Measurements from ENCODE around the gene KCND3. TPM values are rescaled to one million over a fixed set of nuclear protein-coding genes. Genes with fewer than 3 reads are reported as not detected.

The KCND3 gene
- polyA plus RNA-seq, 3 donors: not detected

- H3K79me2 ChIP-seq (ENCODE audit: insufficient read depth, low read length): no peaks in the 10 kb centered on the region
- DNase-seq: no peak
- WGBS (ENCODE audit: insufficient coverage): 92% methylated on average over 3 of the region's 3 CpGs
- H3K9ac ChIP-seq (ENCODE audit: insufficient read depth, low read length, poor library complexity, severe bottlenecking): no peak overlapping the region
- no peaks in the 10 kb centered on the region for H3K4me1 ChIP-seq (ENCODE audit: control insufficient read depth in 1 of 2, insufficient read depth in 2 of 2, low read length in 2 of 2)
- no peaks in the 10 kb centered on the region for H3K36me3 ChIP-seq (replicated peaks in 1 of 2; ENCODE audit: control insufficient read depth in 1 of 2, insufficient read depth in 2 of 2, low read length in 2 of 2)
- H3K27me3 Mint-ChIP-seq (ENCODE audit: low read depth in 3 of 3): peaks cover 1 to 2% (median 2%) of the 10 kb centered on the region in 3 donors
- no peak overlapping the region for H3K27ac Mint-ChIP-seq
- H3K27me3 ChIP-seq (ENCODE audit: control insufficient read depth in 2 of 2, insufficient read depth in 2 of 2, low read length in 2 of 2): no peaks in the 10 kb centered on the region
- peaks cover 0 to 4% (median 0%) of the 10 kb centered on the region in 7 donors for H3K9me3 Mint-ChIP-seq
- intact Hi-C loops (cut with micrococcal nuclease): no loop called here
- no peak overlapping the region for H3K4me3 ChIP-seq (replicated peaks in 1 of 3; ENCODE audit: low read depth in 2 of 3, low read length in 3 of 3)
- TF ChIP-seq CTCF (IDR thresholded peaks at IDR 0.05): no peak
- no peaks in the 10 kb centered on the region for H3K4me1 Mint-ChIP-seq
- no peak overlapping the region for H3K27ac ChIP-seq (ENCODE audit: low read depth in 1 of 2, low read length in 2 of 2)
- no peaks in the 10 kb centered on the region for H3K36me3 Mint-ChIP-seq
- no peaks in the 10 kb centered on the region for H4K20me1 ChIP-seq (ENCODE audit: insufficient read depth, low read length)
- H2AFZ ChIP-seq (ENCODE audit: insufficient read depth, low read depth, low read length, poor library complexity, severe bottlenecking): no peak overlapping the region
- no peak overlapping the region for H3K4me3 Mint-ChIP-seq
- no peaks in the 10 kb centered on the region for H3K9me3 ChIP-seq (replicated peaks in 1 of 2; ENCODE audit: control insufficient read depth in 1 of 2, insufficient read depth in 1 of 2, low read length in 2 of 2)
- H3K4me2 ChIP-seq (replicated peaks; ENCODE audit: extremely low read depth, low read length, poor library complexity, severe bottlenecking): no peak overlapping the region
Observed at GRCh38 chr1:111938536-111938935, 50.9 kb downstream of the KCND3 start.

GRCh38 chr1:111938123-111938522 lies 51.3 kb downstream of the KCND3 start:
- Histone ChIP-seq H3K4me3 (replicated peaks in 1 of 3; ENCODE audit: low read depth in 2 of 3, low read length in 3 of 3) (no peak overlapping the region), H3K27me3 (ENCODE audit: control insufficient read depth in 2 of 2, insufficient read depth in 2 of 2, low read length in 2 of 2) (no peaks in the 10 kb centered on the region), H3K4me2 (replicated peaks; ENCODE audit: extremely low read depth, low read length, poor library complexity, severe bottlenecking) (no peak overlapping the region), H3K79me2 (ENCODE audit: insufficient read depth, low read length) (no peaks in the 10 kb centered on the region), H4K20me1 (ENCODE audit: insufficient read depth, low read length) (no peaks in the 10 kb centered on the region), H3K36me3 (replicated peaks in 1 of 2; ENCODE audit: control insufficient read depth in 1 of 2, insufficient read depth in 2 of 2, low read length in 2 of 2) (no peaks in the 10 kb centered on the region), H3K27ac (ENCODE audit: low read depth in 1 of 2, low read length in 2 of 2) (no peak overlapping the region), H3K9me3 (replicated peaks in 1 of 2; ENCODE audit: control insufficient read depth in 1 of 2, insufficient read depth in 1 of 2, low read length in 2 of 2) (no peaks in the 10 kb centered on the region), H3K4me1 (ENCODE audit: control insufficient read depth in 1 of 2, insufficient read depth in 2 of 2, low read length in 2 of 2) (no peaks in the 10 kb centered on the region), H3K9ac (ENCODE audit: insufficient read depth, low read length, poor library complexity, severe bottlenecking) (no peak overlapping the region), H2AFZ (ENCODE audit: insufficient read depth, low read depth, low read length, poor library complexity, severe bottlenecking) (no peak overlapping the region)
- Mint-ChIP-seq H3K9me3 (peaks cover 0 to 4% (median 0%) of the 10 kb centered on the region in 7 donors), H3K36me3 (no peaks in the 10 kb centered on the region), H3K4me3 (no peak overlapping the region), H3K27ac (no peak overlapping the region), H3K4me1 (no peaks in the 10 kb centered on the region), H3K27me3 (ENCODE audit: low read depth in 3 of 3) (peaks cover 1 to 2% (median 2%) of the 10 kb centered on the region in 3 donors)
- no CpG with 5 or more reads among the region's 1 CpG for WGBS (ENCODE audit: insufficient coverage)
- no peak for TF ChIP-seq CTCF (IDR thresholded peaks at IDR 0.05)
- intact Hi-C loops (cut with micrococcal nuclease): no loop called here
- DNase-seq: no peak

Data from CD14-positive monocyte (primary cell).